T-helper 1 cell treated with Interleukin-12 subunit alpha and Interleukin-12 subunit beta and Interleukin-4 antibody, amounts not matched to agents 30 ng/mL and 1 ng/mL, for 36 hours (primary cell): ENCODE data around the gene C1orf226. TPM values are rescaled to one million over a fixed set of nuclear protein-coding genes. Genes with fewer than 3 reads are reported as not detected.
"Not testable (repeated sequence)": the region's sequence is repeated elsewhere in the genome, so short reads cannot be mapped to it uniquely, and the experiment has no call there.

Experiments used
- intact Hi-C: fragments of 100-400 bp; cut with micrococcal nuclease; formaldehyde crosslinking; loops from one replicate; pipeline ENCODE4 v1.15.1; 2024
- total RNA-seq: library from RNA; stranded (reverse); gene quantifications from 2 replicates; pipeline ENCODE4 v1.2.3, GENCODE V29; 2022

The C1orf226 gene
- total RNA-seq, 1 donor from 2014 or later = not detected

DNA sequence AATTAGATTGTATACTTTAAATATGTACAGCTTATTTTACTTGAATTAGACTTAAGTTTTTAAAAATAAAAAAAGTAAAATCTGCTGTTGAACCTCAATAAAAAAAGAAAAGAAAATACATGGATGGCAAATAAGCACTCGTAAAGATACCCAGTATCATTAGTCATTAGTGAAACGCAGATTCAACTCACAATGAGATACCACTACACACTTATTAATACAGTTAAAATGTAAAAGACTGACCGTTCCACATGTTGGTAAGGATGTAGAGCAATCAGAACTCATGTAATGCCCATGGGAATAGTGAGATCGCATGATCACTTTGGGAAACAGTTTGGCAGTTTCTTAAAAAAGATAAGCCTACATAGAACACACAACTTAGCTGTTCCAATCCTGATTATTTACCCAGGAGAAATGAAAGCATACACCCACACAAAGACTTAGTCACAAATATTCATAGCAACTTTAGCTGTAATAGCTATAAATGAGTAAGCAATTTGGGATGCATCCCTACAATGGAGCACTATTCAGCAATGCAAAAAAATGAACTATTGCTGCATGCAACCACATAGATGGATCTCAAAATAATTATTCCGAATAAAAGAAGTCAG is 23.1 kb downstream of the C1orf226 start:
- intact Hi-C loops = no loop called here

DNA sequence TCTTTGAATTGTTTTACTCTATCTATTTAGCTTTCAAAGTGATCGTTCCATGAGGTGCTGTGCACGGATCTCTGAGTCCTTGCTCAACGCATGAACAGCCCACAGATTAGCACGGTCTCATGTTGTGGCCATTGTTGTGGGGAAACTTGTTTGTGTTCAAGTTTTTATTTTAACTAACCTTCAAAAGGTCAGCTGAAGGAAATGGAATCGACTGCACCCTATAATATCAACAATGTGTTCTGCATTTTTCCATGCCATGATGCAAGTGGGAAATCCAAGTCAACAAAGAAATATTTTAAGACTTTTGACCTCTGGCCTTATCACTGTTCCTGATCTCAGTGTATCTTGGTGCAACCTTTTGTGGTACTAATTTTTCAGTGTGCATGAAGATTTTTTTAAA is 24.3 kb downstream of the C1orf226 start:
- intact Hi-C loops = no loop called here

DNA sequence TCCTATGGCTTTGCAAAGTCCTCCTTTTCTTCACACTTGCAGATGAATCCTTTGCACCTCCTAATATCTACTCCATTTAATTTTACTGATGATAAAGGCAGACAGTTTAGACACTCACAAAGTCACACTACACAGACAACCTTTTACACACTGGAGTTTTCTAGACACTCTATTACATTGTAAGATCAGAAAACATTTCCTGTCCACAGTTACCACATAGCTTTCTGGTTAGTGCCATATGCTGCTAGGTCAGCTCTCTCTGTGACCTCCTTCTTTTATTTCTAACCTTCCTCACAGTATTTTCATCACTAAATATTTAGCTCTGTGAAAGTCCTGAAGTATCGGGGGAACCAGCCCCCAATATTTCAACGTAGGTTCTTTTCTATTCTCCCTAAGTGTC is 25.3 kb downstream of the C1orf226 start:
- intact Hi-C loops = no loop called here

DNA sequence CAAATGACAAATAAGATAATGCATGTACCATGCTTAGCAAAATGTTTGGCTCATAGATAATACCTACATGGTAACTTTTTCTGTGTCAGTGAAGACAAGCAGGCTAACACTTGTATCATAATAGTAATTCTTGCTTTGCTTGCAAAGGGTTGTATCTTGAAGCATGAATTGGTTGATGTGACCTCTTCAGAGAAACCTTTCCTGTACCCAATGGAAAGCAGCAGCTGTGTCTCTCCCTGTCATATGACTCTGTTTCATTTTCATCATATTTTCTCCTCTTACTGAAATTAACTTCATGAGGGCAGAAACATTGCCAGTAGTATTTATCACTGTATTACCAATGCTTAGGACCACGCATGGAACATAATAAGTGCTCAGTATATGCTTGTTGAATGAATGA is 26.0 kb downstream of the C1orf226 start:
- intact Hi-C loops = no loop called here

DNA sequence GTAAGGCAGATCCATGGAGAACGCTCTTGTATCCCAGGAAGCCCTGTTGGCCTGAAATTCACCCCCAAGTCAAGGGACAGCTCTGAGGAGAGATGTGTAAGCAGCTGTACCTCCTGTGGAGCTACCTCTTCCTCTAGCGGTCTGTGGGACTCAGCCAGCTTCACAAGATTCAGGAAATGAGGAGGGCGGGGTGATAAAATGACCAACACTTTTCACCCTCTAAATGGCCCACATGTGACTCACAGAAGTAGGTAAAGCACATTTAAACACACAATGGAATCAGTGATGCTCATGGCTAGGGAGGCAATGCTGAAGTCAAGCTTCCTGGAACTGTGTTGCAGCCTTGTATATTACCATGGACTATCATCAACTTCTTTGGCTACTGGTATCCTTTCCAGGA is 30.5 kb downstream of the C1orf226 start, which contains the start of gene SH2D1B:
Gene SH2D1B (minus strand): TSS at position 135 of the 400 bp plus-strand sequence. CDS start 120 bp downstream, at position 15.
- intact Hi-C loops = no loop called here

DNA sequence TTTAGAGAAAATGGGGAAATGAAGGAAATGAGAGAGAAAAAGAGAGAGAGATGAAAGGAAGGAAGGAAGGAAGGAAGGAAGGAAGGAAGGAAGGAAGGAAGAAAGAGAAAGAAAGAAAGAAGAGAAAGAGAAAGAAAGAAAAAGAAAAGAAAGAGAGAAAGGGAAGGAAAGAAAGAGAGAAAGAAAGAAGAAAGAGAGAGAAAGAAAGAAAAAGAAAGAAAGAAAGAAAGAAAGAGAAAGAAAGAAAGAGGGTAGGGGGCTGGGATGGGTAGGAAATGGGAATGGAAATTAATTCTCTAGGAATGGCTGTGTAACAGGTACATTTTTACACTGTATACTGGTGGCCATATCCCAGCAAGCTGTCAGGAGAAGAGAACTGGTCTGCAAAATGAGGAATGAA is 34.7 kb downstream of the C1orf226 start:
- intact Hi-C loops = no loop called here

DNA sequence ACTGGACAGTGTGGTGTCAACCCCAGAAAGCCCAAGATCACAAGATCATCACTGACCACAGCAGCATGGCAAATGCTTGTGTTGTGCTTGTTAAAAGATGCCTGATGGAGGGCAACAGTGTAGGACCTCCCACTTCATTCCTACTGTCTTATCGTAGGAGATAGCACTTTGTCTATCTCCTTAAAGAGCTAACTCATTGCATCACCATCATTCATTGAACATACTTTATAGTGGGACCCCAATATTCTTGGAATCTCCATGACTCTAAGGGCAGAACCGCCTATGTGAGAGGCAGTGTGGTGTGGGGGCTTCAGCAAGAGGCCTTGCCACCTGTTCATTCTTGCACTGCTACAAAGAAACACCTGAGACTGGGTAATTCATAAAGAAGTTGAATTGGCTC is 35.4 kb downstream of the C1orf226 start:
- intact Hi-C loops = no loop called here

DNA sequence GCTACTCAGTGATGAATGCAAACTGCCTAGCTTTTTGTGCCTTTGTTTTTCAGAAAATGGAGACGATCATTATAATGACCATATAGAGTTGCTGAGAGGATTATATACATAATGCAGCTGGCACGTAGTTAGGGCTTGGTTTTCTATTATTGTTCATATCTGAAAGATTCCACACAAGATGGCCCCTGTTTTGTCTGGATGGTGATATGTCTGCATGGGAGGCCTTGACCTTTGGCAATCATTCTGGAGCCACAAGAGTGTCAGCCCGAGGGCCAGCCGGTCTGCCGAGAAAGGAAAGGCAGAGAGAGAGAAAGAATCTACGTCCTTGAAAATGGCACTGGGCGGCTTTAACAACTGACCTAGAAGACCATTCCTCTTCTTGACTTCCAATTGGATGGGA is 36.1 kb downstream of the C1orf226 start:
- intact Hi-C loops = no loop called here

DNA sequence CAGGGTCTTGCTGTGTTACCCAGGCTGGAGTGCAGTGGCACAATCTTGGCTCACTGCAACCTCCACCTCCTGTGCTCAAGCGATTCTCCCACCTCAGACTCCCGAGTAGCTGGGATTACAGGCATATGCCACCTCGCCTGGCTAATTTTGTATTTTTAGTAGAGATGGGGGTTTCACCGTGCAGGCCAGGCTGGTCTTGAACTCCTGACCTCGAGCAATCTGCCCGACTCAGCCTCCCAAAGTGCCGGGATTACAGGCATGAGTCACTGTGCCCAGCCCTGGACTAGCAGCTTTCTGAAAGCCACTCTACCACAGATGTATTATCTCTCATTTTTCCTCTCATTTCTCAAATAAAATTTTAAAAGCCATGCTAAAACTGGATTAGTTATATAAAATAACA is 37.1 kb downstream of the C1orf226 start:
- intact Hi-C loops = not testable (repeated sequence)

DNA sequence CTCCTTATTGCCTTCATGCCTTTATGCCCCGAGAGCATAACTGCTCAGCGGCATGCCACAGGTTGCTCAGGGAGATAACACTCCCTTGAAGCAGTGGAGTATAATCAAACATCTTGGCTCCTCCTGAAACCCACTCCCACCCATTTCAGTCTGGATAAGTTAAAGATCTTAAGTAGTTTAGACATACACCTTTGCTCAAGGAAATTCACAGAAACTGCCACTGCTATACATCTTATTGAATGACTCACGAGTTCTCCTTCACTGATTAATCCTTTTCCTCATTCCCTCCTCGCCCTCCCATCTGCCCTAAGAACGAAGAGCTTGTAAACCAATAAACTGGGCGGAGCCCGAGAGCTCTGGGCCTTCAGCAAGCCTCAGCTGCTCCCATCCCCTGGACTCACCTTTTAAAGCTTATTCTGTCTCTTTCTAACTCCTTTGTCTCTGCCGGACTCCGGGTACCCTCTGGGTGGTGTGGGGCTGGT is 38.0 kb downstream of the C1orf226 start:
- intact Hi-C loops = not testable (repeated sequence)

DNA sequence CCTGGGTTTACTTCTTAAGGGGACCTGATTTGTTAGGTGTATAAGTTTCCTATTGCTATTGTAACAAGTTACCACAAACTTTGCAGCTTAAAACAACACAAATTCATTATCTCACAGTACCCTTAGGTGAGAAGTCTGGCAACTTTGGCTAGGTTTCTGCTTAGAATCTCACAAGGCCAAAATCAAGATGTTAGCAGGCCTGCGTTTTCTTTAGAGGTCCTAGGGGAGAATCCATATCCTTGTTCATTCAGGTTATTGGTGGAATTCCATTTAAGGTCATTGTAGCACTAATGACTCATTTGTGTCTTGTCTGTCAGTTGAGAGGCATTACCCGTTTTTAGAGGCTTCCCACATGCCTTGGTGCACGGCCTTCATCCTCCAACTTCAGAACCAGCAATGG is 38.6 kb downstream of the C1orf226 start:
- intact Hi-C loops = no loop called here

DNA sequence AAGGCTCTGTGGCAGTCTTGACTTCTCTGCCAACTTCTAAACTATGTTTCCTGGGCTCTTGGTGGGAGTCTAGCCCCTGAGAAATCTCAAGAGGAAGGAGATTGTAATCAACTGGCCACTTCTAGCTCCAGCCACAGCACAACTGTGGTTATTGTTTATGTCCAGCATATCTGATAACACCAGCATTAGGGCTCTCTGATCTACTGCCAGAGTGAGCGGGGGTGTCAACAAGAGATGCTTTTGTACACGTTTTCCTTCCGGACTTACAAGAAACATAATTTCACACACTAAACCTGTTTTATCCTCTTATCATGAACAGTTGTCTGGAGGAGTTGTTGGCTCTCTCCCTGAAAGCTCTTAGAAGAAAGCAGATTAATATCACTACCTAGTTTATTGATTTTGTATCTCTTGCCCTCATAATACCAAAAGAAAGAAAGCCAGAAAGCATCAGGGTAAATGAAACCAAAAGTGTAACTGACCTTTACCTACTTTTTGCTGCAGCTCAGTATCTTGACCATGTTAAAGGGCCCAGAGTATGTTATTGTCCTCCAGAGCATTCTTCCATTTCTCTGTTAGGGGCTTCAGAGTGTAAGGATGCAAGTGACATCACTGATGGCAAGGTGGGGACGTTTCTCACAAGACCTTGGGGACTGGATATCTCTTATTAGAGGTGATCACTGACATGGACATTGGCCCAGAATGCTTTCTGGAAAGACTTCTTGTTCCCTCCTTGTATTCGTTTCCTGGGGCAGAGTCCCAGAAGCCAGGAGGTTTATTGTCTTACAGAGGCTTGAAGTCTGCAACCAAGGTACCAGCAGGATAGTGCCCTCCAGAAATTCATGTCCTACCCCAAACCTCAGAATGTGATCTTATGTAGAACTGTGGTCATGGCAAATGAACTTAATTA is 40.0 kb downstream of the C1orf226 start:
- intact Hi-C loops = no loop called here

DNA sequence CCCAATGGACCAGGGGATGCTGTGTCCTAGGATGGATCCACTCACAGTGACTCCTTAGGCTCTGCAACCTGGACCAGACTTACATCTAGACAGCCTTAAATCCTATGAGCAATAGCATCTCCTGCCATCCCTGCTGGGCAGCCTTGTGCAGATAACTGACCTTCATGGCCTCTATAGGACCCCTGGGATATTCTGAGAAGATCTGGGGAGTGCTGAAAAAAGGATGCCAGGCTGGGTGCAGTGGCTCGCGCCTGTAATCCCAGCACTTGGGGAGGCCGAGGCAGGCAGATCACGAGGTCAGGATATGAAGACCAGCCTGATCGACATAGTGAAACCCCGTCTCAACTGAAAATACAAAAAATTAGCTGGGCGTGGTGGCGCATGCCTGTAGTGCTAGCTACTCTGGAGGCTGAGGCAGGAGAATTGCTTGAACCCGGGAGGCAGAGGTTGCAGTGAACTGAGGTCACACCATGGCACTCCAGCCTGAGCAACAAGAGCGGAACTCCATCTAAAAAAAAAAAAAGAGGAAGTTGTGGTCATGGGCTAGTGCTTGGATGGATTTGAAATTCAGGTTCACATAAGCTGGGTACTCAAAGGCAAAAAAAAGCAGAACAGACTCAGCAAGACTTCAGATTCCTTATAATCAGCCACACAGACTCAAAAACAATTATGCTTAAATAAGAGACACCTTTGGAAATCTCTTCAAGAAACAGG is 41.3 kb downstream of the C1orf226 start:
- intact Hi-C loops = no loop called here

DNA sequence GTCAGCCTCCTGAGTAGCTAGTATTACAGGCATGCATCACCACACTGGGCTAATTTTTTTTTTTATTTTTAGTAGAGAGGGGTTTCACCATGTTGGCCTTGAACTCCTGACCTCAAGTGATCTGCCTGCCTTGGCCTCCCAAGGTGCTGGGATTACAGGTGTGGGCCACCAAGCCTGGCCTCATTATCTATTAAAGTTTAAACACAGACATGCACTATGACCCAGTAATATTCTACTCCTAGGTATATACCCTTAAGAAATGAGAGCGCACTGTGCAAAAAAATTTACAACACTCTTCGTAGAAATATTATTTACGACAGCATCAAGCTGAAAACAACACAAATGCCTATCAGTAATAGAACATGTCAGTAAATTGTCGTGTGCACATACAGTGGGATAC is 49.1 kb downstream of the C1orf226 start:
- intact Hi-C loops = no loop called here

DNA sequence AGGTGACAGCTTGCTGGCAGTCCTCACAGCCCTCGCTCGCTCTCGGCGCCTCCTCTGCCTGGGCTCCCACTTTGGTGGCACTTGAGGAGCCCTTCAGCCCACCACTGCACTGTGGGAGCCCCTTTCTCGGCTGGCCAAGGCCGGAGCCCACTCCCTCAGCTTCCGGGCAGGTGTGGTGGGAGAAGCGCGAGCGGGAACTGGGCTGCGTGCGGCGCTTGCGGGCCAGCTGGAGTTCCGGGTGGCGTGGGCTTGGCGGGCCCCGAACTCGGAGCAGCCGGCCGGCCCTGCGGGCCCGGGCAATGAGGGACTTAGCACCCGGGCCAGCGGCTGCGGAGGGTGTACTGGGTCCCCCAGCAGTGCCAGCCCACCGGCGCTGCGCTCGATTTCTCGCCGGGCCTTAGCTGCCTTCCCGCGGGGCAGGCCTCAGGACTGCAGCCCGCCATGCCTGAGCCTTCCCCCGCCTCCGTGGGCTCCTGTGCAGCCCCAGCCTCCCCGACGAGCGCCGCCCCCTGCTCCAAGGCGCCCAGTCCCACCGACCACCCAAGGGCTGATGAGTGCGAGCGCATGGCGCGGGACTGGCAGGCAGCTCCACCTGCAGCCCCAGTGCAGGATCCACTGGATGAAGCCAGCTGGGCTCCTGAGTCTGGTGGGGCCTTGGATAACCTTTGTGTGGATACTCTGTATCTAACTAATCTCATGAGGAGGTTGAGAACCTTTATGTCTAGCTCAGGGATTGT is 51.6 kb downstream of the C1orf226 start:
- intact Hi-C loops = not testable (repeated sequence)

Other genes starting within 250 kb of the C1orf226 start
- gene SPATA46, start 4.9 kb upstream of the C1orf226 start, total RNA-seq = not detected in 2 replicates
- not detected in 2 replicates for gene SH2D1B, start 30.4 kb downstream of the C1orf226 start, total RNA-seq
- 70.4 and 71.9 TPM in 2 replicates for gene UHMK1, start 116.1 kb downstream of the C1orf226 start, total RNA-seq
- 17.8 and 18.0 TPM in 2 replicates for gene UAP1, start 180.0 kb downstream of the C1orf226 start, total RNA-seq